Measurements from ENCODE around the gene RBBP9. TPM values are rescaled to one million over a fixed set of nuclear protein-coding genes. Genes with fewer than 3 reads are reported as not detected.

RBBP9 gene
- total RNA-seq, 1 experiment from 2014 or later: 12.2 TPM

DNA sequence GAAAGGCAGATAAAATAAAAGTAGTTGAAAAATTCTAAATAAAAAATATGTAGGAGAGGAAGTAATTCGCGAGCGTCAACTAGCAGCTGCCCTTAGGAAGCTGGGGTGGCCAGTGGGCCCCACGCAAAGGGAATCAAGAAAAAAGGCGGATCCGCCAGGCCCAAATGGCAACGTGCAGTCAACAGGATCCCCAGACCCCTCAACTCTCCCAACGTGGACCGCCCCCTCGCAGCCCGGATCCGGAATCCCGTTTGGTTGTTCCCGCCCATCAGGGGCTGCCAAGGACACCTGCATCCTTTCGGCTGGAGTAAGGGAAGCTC lies 30.5 kb downstream of the RBBP9 start:
- DNase-seq (ENCODE audit: low spot score): no peak
- H3K9me3 Mint-ChIP-seq: no peaks in the 10 kb centered on the region
- H3K4me1 Mint-ChIP-seq: peaks cover 12% of the 10 kb centered on the region
- peak; percentile 84 for ATAC-seq
- H3K36me3 Mint-ChIP-seq: peaks cover 6% of the 10 kb centered on the region; the same call in 1 of the 2 replicates
- no peaks in the 10 kb centered on the region for H3K27me3 Mint-ChIP-seq (ENCODE audit: low read depth)
- ChIA-PET POLR2A (interaction anchor here (0.8 to 2.0 kb wide), 4 partner anchors 30 to 178 kb away, joined by 3 to 21 read pairs (median 5); partner anchors contain the start of genes RBBP9, SEC23B and ZNF133), CTCF (interaction anchor here (0.8 to 1.1 kb wide), 5 partner anchors 25 to 86 kb away, joined by 3 to 5 read pairs (median 3); partner anchors contain the start of gene SEC23B)
- peak overlapping the region; percentile 100 for H3K27ac Mint-ChIP-seq
- TF ChIP-seq ZNF138 (CRISPR knock-in tag; conservative IDR thresholded peaks at IDR 0.05): no peak
- TF ChIP-seq, protein P1, sequence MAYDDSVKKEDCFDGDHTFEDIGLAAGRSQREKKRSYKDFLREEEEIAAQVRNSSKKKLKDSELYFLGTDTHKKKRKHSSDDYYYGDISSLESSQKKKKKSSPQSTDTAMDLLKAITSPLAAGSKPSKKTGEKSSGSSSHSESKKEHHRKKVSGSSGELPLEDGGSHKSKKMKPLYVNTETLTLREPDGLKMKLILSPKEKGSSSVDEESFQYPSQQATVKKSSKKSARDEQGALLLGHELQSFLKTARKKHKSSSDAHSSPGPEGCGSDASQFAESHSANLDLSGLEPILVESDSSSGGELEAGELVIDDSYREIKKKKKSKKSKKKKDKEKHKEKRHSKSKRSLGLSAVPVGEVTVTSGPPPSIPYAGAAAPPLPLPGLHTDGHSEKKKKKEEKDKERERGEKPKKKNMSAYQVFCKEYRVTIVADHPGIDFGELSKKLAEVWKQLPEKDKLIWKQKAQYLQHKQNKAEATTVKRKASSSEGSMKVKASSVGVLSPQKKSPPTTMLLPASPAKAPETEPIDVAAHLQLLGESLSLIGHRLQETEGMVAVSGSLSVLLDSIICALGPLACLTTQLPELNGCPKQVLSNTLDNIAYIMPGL (CRISPR knock-in tag; IDR thresholded peaks at IDR 0.05): peak; percentile 15; the same call in 1 of the 2 replicates
- TF ChIP-seq, protein P2, sequence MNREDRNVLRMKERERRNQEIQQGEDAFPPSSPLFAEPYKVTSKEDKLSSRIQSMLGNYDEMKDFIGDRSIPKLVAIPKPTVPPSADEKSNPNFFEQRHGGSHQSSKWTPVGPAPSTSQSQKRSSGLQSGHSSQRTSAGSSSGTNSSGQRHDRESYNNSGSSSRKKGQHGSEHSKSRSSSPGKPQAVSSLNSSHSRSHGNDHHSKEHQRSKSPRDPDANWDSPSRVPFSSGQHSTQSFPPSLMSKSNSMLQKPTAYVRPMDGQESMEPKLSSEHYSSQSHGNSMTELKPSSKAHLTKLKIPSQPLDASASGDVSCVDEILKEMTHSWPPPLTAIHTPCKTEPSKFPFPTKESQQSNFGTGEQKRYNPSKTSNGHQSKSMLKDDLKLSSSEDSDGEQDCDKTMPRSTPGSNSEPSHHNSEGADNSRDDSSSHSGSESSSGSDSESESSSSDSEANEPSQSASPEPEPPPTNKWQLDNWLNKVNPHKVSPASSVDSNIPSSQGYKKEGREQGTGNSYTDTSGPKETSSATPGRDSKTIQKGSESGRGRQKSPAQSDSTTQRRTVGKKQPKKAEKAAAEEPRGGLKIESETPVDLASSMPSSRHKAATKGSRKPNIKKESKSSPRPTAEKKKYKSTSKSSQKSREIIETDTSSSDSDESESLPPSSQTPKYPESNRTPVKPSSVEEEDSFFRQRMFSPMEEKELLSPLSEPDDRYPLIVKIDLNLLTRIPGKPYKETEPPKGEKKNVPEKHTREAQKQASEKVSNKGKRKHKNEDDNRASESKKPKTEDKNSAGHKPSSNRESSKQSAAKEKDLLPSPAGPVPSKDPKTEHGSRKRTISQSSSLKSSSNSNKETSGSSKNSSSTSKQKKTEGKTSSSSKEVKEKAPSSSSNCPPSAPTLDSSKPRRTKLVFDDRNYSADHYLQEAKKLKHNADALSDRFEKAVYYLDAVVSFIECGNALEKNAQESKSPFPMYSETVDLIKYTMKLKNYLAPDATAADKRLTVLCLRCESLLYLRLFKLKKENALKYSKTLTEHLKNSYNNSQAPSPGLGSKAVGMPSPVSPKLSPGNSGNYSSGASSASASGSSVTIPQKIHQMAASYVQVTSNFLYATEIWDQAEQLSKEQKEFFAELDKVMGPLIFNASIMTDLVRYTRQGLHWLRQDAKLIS (CRISPR knock-in tag; IDR thresholded peaks at IDR 0.05; ENCODE audit: borderline replicate concordance): no peak
- TF ChIP-seq, protein P3, sequence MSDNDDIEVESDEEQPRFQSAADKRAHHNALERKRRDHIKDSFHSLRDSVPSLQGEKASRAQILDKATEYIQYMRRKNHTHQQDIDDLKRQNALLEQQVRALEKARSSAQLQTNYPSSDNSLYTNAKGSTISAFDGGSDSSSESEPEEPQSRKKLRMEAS (CRISPR knock-in tag; IDR thresholded peaks at IDR 0.05): peak; percentile 50; the same call in 1 of the 2 replicates
- TF ChIP-seq, protein P4, sequence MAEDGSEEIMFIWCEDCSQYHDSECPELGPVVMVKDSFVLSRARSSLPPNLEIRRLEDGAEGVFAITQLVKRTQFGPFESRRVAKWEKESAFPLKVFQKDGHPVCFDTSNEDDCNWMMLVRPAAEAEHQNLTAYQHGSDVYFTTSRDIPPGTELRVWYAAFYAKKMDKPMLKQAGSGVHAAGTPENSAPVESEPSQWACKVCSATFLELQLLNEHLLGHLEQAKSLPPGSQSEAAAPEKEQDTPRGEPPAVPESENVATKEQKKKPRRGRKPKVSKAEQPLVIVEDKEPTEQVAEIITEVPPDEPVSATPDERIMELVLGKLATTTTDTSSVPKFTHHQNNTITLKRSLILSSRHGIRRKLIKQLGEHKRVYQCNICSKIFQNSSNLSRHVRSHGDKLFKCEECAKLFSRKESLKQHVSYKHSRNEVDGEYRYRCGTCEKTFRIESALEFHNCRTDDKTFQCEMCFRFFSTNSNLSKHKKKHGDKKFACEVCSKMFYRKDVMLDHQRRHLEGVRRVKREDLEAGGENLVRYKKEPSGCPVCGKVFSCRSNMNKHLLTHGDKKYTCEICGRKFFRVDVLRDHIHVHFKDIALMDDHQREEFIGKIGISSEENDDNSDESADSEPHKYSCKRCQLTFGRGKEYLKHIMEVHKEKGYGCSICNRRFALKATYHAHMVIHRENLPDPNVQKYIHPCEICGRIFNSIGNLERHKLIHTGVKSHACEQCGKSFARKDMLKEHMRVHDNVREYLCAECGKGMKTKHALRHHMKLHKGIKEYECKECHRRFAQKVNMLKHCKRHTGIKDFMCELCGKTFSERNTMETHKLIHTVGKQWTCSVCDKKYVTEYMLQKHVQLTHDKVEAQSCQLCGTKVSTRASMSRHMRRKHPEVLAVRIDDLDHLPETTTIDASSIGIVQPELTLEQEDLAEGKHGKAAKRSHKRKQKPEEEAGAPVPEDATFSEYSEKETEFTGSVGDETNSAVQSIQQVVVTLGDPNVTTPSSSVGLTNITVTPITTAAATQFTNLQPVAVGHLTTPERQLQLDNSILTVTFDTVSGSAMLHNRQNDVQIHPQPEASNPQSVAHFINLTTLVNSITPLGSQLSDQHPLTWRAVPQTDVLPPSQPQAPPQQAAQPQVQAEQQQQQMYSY (CRISPR knock-in tag; IDR thresholded peaks at IDR 0.05): no peak; the same call in 1 of the 2 replicates
- TF ChIP-seq TP53 (CRISPR knock-in tag; IDR thresholded peaks at IDR 0.05): no peak
- no peak for TF ChIP-seq KAT7 (CRISPR knock-in tag; IDR thresholded peaks at IDR 0.05; ENCODE audit: borderline replicate concordance)
- TF ChIP-seq ZNF121 (CRISPR knock-in tag; IDR thresholded peaks at IDR 0.05): no peak
- TF ChIP-seq, protein P5, sequence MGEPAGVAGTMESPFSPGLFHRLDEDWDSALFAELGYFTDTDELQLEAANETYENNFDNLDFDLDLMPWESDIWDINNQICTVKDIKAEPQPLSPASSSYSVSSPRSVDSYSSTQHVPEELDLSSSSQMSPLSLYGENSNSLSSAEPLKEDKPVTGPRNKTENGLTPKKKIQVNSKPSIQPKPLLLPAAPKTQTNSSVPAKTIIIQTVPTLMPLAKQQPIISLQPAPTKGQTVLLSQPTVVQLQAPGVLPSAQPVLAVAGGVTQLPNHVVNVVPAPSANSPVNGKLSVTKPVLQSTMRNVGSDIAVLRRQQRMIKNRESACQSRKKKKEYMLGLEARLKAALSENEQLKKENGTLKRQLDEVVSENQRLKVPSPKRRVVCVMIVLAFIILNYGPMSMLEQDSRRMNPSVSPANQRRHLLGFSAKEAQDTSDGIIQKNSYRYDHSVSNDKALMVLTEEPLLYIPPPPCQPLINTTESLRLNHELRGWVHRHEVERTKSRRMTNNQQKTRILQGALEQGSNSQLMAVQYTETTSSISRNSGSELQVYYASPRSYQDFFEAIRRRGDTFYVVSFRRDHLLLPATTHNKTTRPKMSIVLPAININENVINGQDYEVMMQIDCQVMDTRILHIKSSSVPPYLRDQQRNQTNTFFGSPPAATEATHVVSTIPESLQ (CRISPR knock-in tag; IDR thresholded peaks at IDR 0.05): no peak
- TF ChIP-seq ZNF671 (CRISPR knock-in tag; IDR thresholded peaks at IDR 0.05): no peak
- TF ChIP-seq RELA (CRISPR knock-in tag; IDR thresholded peaks at IDR 0.05; ENCODE audit: borderline replicate concordance): no peak
- no peak for TF ChIP-seq CREB1 (CRISPR knock-in tag; IDR thresholded peaks at IDR 0.05)
- TF ChIP-seq ESRRA (CRISPR knock-in tag; IDR thresholded peaks at IDR 0.05; ENCODE audit: borderline replicate concordance): no peak
- TF ChIP-seq, protein P6, sequence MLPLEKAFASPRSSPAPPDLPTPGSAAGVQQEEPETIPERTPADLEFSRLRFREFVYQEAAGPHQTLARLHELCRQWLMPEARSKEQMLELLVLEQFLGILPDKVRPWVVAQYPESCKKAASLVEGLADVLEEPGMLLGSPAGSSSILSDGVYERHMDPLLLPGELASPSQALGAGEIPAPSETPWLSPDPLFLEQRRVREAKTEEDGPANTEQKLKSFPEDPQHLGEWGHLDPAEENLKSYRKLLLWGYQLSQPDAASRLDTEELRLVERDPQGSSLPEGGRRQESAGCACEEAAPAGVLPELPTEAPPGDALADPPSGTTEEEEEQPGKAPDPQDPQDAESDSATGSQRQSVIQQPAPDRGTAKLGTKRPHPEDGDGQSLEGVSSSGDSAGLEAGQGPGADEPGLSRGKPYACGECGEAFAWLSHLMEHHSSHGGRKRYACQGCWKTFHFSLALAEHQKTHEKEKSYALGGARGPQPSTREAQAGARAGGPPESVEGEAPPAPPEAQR (CRISPR knock-in tag; IDR thresholded peaks at IDR 0.05): no peak
- H3K4me3 Mint-ChIP-seq: peak overlapping the region; percentile 99

All from WTC11 (cell line).